GM19238 (cell line): ENCODE results near the gene TFAP2E.

Source experiments
- DNase-seq: peaks from one replicate; pipeline ENCODE4 v3.0.0; 2011; ENCODE audit warnings: low spot score; ENCODE audit not compliant: insufficient read length

The TFAP2E gene

GRCh38 chr1:35573198-35574124, at the start of gene TFAP2E:
Gene TFAP2E, plus strand, starts transcription at chr1:35573314. Its CDS starts 264 bp downstream, at chr1:35573578.
- DNase-seq = no peak

- DNase-seq = no peak
Observed at GRCh38 chr1:35524106-35524505, 49.0 kb upstream of the TFAP2E start.

GRCh38 chr1:35530168-35530567, 42.9 kb upstream of the TFAP2E start:
- no peak for DNase-seq

GRCh38 chr1:35530946-35531345, 42.2 kb upstream of the TFAP2E start:
- DNase-seq = no peak

- no peak for DNase-seq
Observed at GRCh38 chr1:35531368-35531767, 41.7 kb upstream of the TFAP2E start.

GRCh38 chr1:35532497-35533223, 40.5 kb upstream of the TFAP2E start:
- DNase-seq = no peak

- no peak for DNase-seq
Observed at GRCh38 chr1:35533586-35533985, 39.5 kb upstream of the TFAP2E start.

- DNase-seq = no peak
Observed at GRCh38 chr1:35535243-35535642, 37.9 kb upstream of the TFAP2E start.

- DNase-seq = no peak
Observed at GRCh38 chr1:35536556-35537162, 36.5 kb upstream of the TFAP2E start.

GRCh38 chr1:35537806-35538205, 35.3 kb upstream of the TFAP2E start:
- DNase-seq = no peak

GRCh38 chr1:35539073-35539823, 33.9 kb upstream of the TFAP2E start:
- DNase-seq = no peak

- no peak for DNase-seq
Observed at GRCh38 chr1:35539824-35540261, 33.3 kb upstream of the TFAP2E start.

- no peak for DNase-seq
Observed at GRCh38 chr1:35544976-35545375, 28.1 kb upstream of the TFAP2E start.

GRCh38 chr1:35546614-35547013, 26.5 kb upstream of the TFAP2E start:
- DNase-seq = no peak

- DNase-seq = no peak
Observed at GRCh38 chr1:35553851-35554250, 19.3 kb upstream of the TFAP2E start.

GRCh38 chr1:35554266-35555211, 18.6 kb upstream of the TFAP2E start:
- DNase-seq = no peak

- DNase-seq = no peak
Observed at GRCh38 chr1:35555212-35555584, 17.9 kb upstream of the TFAP2E start.

GRCh38 chr1:35555601-35556477, 17.3 kb upstream of the TFAP2E start:
- no peak for DNase-seq

- DNase-seq = no peak
Observed at GRCh38 chr1:35556484-35557117, 16.5 kb upstream of the TFAP2E start.
